ENCODE results near the gene TMED6. TPM values are rescaled to one million over a fixed set of nuclear protein-coding genes. Genes with fewer than 3 reads are reported as not detected.

TMED6 gene
- total and polyA plus RNA-seq, 2 experiments from 2014 or later: 0.29 TPM; not detected in 1

DNA sequence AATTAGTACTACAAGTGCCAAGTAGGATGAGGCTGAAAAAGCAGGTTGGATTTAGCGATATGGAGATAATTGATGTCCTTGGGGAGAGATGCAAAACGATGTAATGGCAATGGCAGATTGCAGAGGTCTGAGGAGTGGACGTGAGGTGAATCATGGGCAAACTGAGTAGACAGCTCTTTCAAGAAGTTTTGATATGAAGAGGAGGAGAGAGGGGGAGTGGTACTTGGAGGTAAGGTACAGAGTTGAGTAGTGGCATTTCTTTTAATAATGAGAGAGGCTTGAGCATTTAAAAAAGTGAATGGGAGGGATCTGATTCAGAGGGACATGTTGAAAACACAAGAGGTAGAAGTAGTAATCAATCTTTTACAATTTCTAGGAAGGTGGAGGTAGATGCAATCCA lies 58.2 kb downstream of the TMED6 start:
- Mint-ChIP-seq H3K36me3 (ENCODE audit: low read depth) (peaks cover 3% of the 10 kb centered on the region; the same call in 2 of the 3 replicates), H3K27me3 (ENCODE audit: insufficient read depth, low read depth, poor library complexity) (peaks cover 1% of the 10 kb centered on the region), H3K4me3 (no peak overlapping the region), H3K27ac (peak overlapping the region; percentile 4; the same call in 1 of the 2 replicates), H3K9me3 (no peaks in the 10 kb centered on the region), H3K4me1 (no peaks in the 10 kb centered on the region)
- Histone ChIP-seq H3K27ac (ENCODE audit: low read depth) (no peak overlapping the region), H3K27me3 (ENCODE audit: insufficient read depth) (no peaks in the 10 kb centered on the region), H4K20me1 (replicated peaks; ENCODE audit: insufficient read depth) (no peaks in the 10 kb centered on the region; the same call in 1 of the 2 replicates), H3K79me2 (replicated peaks; ENCODE audit: insufficient read depth) (no peaks in the 10 kb centered on the region), H3K36me3 (ENCODE audit: insufficient read depth) (no peaks in the 10 kb centered on the region), H3F3A (replicated peaks; ENCODE audit: low read depth) (no peaks in the 10 kb centered on the region), H2AFZ (no peak overlapping the region), H3K9me2 (ENCODE audit: insufficient read depth) (no peaks in the 10 kb centered on the region), H3K4me2 (no peak overlapping the region), H3K4me1 (ENCODE audit: insufficient read depth) (no peaks in the 10 kb centered on the region), H3K4me3 (no peak overlapping the region)
- ATAC-seq (no peak), DNase-seq (ENCODE audit: low spot score) (no peak)
- no peak for TF ChIP-seq NANOG (IDR thresholded peaks at IDR 0.05; ENCODE audit: borderline replicate concordance)
- no peak for TF ChIP-seq EZH2phosphoT487 (IDR thresholded peaks at IDR 0.05; ENCODE audit: unreplicated experiment)
- TF ChIP-seq STAT1 (IDR thresholded peaks at IDR 0.05; ENCODE audit: unreplicated experiment): no peak
- no peak for TF ChIP-seq CREB1 (CRISPR knock-in tag; IDR thresholded peaks at IDR 0.05; ENCODE audit: low read depth)
- TF ChIP-seq, protein P1, sequence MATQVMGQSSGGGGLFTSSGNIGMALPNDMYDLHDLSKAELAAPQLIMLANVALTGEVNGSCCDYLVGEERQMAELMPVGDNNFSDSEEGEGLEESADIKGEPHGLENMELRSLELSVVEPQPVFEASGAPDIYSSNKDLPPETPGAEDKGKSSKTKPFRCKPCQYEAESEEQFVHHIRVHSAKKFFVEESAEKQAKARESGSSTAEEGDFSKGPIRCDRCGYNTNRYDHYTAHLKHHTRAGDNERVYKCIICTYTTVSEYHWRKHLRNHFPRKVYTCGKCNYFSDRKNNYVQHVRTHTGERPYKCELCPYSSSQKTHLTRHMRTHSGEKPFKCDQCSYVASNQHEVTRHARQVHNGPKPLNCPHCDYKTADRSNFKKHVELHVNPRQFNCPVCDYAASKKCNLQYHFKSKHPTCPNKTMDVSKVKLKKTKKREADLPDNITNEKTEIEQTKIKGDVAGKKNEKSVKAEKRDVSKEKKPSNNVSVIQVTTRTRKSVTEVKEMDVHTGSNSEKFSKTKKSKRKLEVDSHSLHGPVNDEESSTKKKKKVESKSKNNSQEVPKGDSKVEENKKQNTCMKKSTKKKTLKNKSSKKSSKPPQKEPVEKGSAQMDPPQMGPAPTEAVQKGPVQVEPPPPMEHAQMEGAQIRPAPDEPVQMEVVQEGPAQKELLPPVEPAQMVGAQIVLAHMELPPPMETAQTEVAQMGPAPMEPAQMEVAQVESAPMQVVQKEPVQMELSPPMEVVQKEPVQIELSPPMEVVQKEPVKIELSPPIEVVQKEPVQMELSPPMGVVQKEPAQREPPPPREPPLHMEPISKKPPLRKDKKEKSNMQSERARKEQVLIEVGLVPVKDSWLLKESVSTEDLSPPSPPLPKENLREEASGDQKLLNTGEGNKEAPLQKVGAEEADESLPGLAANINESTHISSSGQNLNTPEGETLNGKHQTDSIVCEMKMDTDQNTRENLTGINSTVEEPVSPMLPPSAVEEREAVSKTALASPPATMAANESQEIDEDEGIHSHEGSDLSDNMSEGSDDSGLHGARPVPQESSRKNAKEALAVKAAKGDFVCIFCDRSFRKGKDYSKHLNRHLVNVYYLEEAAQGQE (IDR thresholded peaks at IDR 0.05; ENCODE audit: unreplicated experiment): no peak

Other genes with a start within 250 kb of the TMED6 start
- gene HAS3, start 246.1 kb downstream of the TMED6 start, total RNA-seq (2014; rRNA removed; shearing (Covaris generic)): 54.9 and 56.7 TPM in 2 replicates
- gene HAS3, start 246.1 kb downstream of the TMED6 start, polyA plus RNA-seq (2016; fragmentation: Nextera tagmentation; extraction: Ambion mirVana): 7.3 TPM in 2 replicates
- 147 and 155 TPM in 2 replicates for gene CHTF8, start 219.2 kb downstream of the TMED6 start, total RNA-seq (2014; rRNA removed; shearing (Covaris generic))
- 24.4 and 25.5 TPM in 2 replicates for gene CHTF8, start 219.2 kb downstream of the TMED6 start, polyA plus RNA-seq (2016; fragmentation: Nextera tagmentation; extraction: Ambion mirVana)
- 66.6 and 76.7 TPM in 2 replicates for gene UTP4, start 219.1 kb downstream of the TMED6 start, total RNA-seq (2014; rRNA removed; shearing (Covaris generic))
- 63.2 TPM in 2 replicates for gene UTP4, start 219.1 kb downstream of the TMED6 start, polyA plus RNA-seq (2016; fragmentation: Nextera tagmentation; extraction: Ambion mirVana)
- 18.8 and 42.7 TPM in 2 replicates for gene SNTB2, start 164.6 kb downstream of the TMED6 start, total RNA-seq (2014; rRNA removed; shearing (Covaris generic))
- gene SNTB2, start 164.6 kb downstream of the TMED6 start, polyA plus RNA-seq (2016; fragmentation: Nextera tagmentation; extraction: Ambion mirVana): 4.8 and 6.2 TPM in 2 replicates
- 25.2 and 32.7 TPM in 2 replicates for gene VPS4A, start 40.4 kb downstream of the TMED6 start, total RNA-seq (2014; rRNA removed; shearing (Covaris generic))
- 28.8 and 29.1 TPM in 2 replicates for gene VPS4A, start 40.4 kb downstream of the TMED6 start, polyA plus RNA-seq (2016; fragmentation: Nextera tagmentation; extraction: Ambion mirVana)
- gene PDF, start 21.2 kb downstream of the TMED6 start, total RNA-seq (2014; rRNA removed; shearing (Covaris generic)): 43.4 and 48.7 TPM in 2 replicates
- 16.2 and 18.8 TPM in 2 replicates for gene PDF, start 21.2 kb downstream of the TMED6 start, polyA plus RNA-seq (2016; fragmentation: Nextera tagmentation; extraction: Ambion mirVana)
- 55.7 and 79.9 TPM in 2 replicates for gene COG8, start 12.2 kb downstream of the TMED6 start, total RNA-seq (2014; rRNA removed; shearing (Covaris generic))
- 18.2 and 21.4 TPM in 2 replicates for gene COG8, start 12.2 kb downstream of the TMED6 start, polyA plus RNA-seq (2016; fragmentation: Nextera tagmentation; extraction: Ambion mirVana)
- 30.4 and 32.7 TPM in 2 replicates for gene NIP7, start 12.0 kb downstream of the TMED6 start, total RNA-seq (2014; rRNA removed; shearing (Covaris generic))
- gene NIP7, start 12.0 kb downstream of the TMED6 start, polyA plus RNA-seq (2016; fragmentation: Nextera tagmentation; extraction: Ambion mirVana): 42.9 and 47.4 TPM in 2 replicates
- 28.9 and 33.0 TPM in 2 replicates for gene TERF2, start 34.2 kb upstream of the TMED6 start, total RNA-seq (2014; rRNA removed; shearing (Covaris generic))
- gene TERF2, start 34.2 kb upstream of the TMED6 start, polyA plus RNA-seq (2016; fragmentation: Nextera tagmentation; extraction: Ambion mirVana): 10.8 and 11.4 TPM in 2 replicates
- gene CYB5B, start 72.8 kb upstream of the TMED6 start, total RNA-seq (2014; rRNA removed; shearing (Covaris generic)): 65.4 and 72.0 TPM in 2 replicates
- 100 and 110 TPM in 2 replicates for gene CYB5B, start 72.8 kb upstream of the TMED6 start, polyA plus RNA-seq (2016; fragmentation: Nextera tagmentation; extraction: Ambion mirVana)
- gene NFAT5, start 214.2 kb upstream of the TMED6 start, total RNA-seq (2014; rRNA removed; shearing (Covaris generic)): 27.0 and 31.9 TPM in 2 replicates
- 10.6 and 12.6 TPM in 2 replicates for gene NFAT5, start 214.2 kb upstream of the TMED6 start, polyA plus RNA-seq (2016; fragmentation: Nextera tagmentation; extraction: Ambion mirVana)

Data from GM23338 (cell line).